ENCODE data around the gene ZNF563.

ZNF563 gene

DNA sequence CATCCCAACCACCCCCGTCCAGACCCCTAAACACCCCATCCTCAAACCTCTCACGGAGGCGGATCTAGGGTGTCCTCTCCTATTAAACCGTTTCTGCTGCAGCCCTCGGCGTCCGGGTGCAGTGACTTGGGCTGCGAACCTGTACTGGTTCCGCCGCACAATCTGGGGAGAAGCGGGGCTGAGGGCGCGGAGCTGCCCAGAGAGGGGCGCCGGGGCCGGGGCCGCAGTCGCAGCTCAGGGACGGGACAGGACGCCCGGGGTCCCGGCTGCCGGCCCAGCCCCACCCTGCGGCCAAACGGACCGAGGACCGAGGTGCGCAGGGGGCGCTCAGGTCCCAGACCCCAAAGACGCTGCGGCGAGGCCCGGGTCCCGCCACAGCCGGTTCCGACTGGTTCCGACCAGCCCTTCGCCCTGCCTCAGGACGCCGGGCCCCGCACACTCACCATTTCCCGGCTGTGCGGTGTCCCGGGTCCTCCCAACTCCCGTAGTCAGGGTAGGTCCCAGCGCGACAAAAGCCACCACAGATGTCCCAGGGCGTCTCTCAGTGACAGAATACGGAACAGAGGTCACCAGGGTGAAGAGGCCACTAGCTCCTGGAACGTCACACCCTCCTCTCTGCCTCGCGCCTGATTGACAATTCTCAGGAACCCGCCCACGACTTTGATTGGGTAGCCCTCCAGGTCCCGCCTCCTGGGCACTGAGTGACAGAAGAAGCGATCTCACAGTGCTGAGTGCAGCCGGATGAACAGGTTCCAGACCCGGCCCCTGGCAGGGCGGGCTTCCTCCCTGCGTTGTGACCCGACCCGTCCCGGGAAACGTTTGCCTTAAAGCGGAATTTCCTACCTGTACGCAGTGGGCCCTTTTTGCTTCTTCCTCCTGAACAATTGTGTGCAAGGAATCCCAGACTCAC, 38.9 kb downstream of the ZNF563 start, which contains the start of gene ZNF44:
Gene ZNF44 (minus strand): TSS at position 635 of the 910 bp plus-strand sequence. CDS start 189 bp downstream, at position 446.
- DNase-seq = peak; percentile 98

DNA sequence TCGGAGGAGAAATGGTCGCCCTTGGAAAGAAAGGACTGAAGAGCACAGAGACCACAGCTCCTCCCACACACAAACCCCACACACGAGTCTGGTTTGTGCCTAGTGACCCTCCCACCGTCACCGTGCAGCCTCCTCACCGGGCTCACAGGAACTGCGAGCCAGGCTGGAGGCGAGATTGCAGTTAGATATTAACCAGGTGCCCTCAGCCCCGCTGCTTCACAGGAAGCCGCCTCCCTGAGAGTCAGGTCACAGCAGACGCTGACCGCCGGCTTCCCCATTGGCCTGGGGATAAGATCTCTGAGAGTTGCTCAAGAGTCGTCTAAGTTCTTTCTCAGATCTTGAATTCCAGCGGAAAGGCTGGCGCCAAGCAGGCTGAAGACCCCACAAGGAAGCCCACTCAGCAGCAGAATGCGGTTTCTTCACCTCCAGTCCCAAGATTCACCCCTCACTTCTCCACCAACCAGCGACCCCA, 39.6 kb downstream of the ZNF563 start:
- DNase-seq = peak; percentile 85

DNA sequence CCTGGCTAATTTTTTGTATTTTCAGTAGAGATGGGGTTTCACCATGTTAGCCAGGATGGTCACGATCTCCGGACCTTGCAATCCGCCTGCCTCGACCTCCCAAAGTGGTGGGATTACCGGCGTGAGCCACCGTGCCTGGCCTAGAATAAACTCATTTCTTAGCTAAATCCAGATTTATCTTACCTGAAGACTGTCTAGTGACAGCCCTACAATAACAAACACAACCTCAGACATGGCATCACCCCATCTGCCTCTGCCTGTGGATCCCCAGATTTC, 43.7 kb downstream of the ZNF563 start:
- DNase-seq = no peak

DNA sequence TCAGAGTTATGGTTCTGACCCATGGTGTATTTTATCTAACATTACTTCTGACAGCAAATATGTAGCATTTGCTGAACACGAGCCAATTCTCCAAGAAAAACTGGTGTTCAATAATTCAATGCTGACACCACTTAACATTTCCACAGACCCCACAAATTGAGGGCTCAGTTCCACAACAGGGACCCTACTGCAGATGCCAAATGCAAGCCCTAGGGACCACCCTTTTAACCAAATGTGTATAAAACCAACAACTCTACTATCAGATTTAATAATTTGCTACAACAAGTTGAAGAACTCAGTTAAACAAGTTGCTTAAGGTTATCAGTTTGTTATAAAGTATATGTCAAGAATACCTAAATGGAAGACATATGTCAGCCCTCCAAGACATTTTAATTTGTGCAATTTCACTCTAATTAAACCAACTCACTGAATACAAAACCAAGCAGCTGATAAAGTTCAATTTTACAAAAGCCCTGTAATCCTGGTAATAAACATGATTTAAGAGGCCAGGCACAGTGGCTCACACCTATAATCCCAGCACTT, 45.4 kb downstream of the ZNF563 start:
- no peak for DNase-seq

DNA sequence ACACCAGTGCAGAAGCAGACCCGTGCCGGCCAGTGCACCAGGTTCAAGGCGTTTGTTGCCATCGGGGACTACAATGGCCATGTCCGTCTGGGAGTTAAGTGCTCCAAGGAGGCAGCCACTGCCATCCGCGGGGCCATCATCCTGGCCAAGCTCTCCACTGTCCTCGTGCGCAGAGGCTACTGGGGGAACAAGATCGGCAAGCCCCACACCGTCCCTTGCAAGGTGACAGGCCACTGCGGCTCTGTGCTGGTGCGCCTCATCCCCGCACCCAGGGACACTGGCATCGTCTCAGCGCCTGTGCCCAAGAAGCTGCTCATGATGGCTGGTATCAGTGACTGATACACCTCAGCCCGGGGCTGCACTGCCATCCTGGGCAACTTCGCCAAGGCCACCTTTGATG, 48.8 kb downstream of the ZNF563 start:
- DNase-seq = no peak

DNA sequence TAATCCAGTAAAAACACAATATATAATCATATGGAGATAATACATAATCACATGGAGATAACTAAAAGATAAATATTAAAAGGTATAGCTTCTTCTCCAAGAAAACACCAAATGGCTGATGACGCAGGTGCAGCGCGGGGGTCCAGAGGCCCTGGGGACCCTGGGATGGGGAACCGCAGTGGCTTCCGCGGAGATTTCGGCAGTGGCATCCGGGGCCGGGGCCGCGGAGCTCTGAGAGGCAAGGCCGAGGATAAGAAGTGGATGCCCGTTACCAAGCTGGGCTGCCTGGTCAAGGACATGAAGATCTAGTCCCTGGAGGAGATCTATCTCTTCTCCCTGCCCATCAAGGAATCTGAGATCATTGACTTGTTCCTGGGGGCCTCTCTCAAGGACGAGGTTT, 49.2 kb downstream of the ZNF563 start:
- no peak for DNase-seq

DNA sequence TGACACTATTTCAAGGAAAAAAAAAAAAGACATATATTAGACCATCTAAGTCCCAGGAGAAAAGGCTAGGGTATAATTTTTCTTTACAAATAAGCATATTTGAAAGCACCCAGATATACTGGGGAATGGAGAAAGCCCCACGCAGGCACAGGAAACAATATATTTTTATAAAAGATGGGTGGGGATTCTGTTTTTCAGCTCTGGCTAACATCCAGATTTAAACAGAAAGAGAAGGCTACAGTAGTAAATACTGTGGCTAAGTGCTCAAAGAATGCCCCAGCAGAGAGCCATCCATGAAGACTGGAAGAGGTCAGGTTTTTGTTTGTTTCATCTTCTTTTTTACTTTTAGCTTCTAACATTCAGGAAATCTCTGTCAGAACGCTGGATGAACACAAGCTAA, 54.7 kb downstream of the ZNF563 start:
- no peak for DNase-seq

DNA sequence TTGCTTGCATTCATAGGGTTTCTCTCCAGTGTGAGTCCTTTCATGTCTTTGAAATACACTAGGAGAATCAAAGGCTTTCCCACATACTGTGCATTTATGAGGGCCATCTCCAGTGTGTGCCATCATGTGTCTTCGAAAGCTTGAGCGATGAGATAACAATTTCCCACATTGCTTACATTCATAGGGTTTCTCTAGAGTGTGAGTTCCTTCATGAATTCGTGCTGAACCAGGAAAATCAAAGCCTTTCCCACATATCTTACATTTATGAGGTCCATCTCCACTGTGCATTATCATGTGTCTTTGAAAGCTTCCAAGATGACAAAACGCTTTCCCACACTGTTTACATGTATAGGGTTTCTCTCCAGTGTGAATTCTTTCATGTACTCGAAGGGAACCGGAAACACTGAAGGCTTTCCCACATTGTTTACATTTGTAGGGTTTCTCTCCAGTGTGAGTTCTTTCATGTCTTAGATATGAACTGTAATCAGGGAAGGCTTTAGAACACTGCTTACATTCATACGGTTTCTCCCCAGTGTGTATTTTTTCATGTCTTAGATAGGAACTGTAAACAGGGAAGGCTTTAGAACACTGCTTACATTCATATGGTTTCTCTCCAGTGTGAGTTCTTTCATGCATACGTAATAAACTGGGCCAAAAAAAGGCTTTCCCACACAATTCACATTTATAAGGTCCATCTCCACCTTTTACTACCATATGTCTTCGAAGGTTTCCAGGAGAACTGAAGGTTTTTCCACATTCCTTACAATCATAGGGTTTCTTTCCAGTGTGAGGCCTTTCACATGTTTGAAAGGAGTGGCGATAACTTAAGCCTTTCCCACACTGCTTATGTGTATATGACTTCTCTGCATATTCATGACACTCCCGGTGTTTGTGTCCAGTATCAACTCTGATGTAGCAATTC, 60.2 kb downstream of the ZNF563 start:
- DNase-seq = no peak

DNA sequence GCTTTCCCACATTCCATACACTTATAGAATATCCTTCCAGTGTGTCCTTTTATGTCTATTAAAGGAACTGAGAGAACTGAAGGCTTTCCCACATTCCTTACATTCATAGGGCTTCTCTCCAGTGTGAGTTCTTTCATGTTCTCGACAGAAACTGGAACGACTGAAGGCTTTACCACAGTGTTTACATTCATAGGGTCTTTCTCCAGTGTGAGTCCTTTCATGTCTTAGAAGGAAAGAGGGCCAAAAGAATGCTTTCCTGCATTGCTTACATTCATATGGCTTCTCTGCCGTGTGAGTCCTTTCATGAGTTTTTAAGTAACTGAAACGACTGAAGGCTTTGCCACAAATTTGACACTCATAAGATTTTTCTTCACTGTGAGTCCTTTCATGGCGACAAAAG, 61.0 kb downstream of the ZNF563 start:
- no peak for DNase-seq

DNA sequence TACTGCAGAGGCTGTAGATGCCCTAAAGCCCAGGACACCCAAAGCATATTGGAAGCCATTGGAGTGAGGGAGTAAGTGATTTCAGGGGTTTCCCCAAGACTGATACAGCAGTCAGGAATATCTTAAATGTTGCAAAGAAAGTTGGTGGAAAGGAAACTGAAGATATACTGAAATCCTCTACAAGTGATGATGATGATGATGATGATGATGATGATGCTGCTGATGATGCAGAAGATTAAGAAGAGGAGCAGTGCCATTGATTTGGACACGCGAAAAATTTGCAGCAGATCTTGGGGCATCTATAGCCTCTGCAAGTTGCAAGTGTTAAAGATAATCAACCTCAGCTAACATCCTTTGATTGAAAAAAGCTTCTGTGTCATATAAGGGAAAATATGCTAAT, 62.6 kb downstream of the ZNF563 start:
- DNase-seq = no peak
